ENCODE results near the gene GRK3.

GRCh38 chr22:25777870-25778269 lies 213.4 kb downstream of the GRK3 start:
- TF ChIP-seq GATA2 (IDR thresholded peaks at IDR 0.05; ENCODE audit: low read depth, low read length) (no peak), GATA3 (IDR thresholded peaks at IDR 0.05; ENCODE audit: low read depth, low read length) (no peak)

Data from SH-SY5Y (cell line).